Activated T-helper 17 cell treated with anti-CD3 and anti-CD28 coated beads, Interleukin-2, amount 50 U/mL, for 72 hours (primary cell): ENCODE results near the gene AKAP13. TPM values are rescaled to one million over a fixed set of nuclear protein-coding genes. Genes with fewer than 3 reads are reported as not detected.
A peak's percentile ranks its signal among the peaks of the same experiment; 100 is the strongest.

Source experiments
- ATAC-seq: fragments of 150-1000 bp; cut with Tn5 transposase; replicated peaks from 2 replicates; pipeline ENCODE4 v1.10.0; 2021; ENCODE audit warnings: mild to moderate bottlenecking, moderate library complexity
- H3K27ac Mint-ChIP-seq: one replicate; pipeline ENCODE4 v1.8.0; 2022; ENCODE audit warnings: mixed read lengths
- H3K27me3 Mint-ChIP-seq: one replicate; pipeline ENCODE4 v1.8.0; 2022; ENCODE audit warnings: mixed read lengths
- H3K36me3 Mint-ChIP-seq: one replicate; pipeline ENCODE4 v1.8.0; 2022; ENCODE audit warnings: low read depth, mild to moderate bottlenecking, mixed read lengths
- H3K4me1 Mint-ChIP-seq: one replicate; pipeline ENCODE4 v1.8.0; 2022; ENCODE audit warnings: mixed read lengths
- H3K4me3 Mint-ChIP-seq: one replicate; pipeline ENCODE4 v1.8.0; 2022; ENCODE audit warnings: mild to moderate bottlenecking, mixed read lengths
- H3K9me3 Mint-ChIP-seq: one replicate; pipeline ENCODE4 v1.8.0; 2022; ENCODE audit warnings: mixed read lengths
- total RNA-seq, 2 donors: library from RNA; stranded (reverse); gene quantifications; one replicate each; pipeline ENCODE4 v1.2.3, GENCODE V29; 2022

The AKAP13 gene
- total RNA-seq, 2 donors from 2014 or later = 95.9 to 152 TPM

DNA sequence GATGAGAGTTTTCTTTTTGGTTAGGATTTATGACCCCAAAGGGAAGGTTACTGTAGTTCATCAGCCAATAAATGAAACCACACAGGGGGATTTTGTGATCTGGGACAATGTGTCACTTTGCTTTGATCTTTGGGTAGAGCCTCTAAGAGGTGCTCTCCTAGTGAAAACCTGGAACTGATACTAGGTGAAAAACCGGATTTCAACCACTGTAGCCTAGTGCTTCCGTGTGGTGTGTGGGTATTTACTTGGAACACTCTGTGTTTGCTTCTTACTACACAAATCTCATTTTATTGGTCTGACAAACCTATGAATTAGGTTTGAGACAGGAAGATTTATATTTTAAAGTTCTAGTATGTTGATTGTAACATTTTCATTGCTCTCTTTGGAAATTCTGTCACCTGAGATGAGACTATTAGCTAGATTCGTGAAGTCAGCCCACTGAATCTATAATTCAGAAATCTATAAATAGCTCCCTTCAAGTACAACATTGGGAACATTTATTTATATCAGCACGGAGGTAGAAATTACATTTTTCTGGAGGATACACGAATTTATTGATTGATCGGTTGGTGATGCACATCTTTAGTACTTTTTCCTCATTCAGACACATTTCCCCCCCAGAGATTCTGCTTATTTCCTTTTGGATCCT, 119.8 kb downstream of the AKAP13 start:
- H3K36me3 Mint-ChIP-seq = no peaks in the 10 kb centered on the region

DNA sequence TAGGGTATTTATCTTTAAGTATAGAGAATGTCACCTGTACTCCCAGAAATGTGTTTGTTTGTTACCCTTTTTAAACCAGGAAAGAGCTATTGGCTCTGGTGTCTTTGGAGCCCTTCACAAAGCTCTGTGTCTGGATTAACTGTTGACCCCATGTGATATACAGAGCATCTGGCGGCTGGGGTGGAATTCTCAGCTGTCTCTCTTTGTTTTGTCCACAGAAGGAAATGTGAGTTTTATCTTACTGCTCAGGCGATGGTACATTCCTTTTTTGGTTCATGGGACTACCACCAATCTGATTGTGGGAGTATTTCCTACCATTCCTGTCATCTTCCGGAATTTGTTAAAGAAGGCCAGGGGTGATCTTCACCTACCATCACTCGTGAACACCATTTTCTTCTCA, 120.3 kb downstream of the AKAP13 start:
- Mint-ChIP-seq H3K4me1 (peaks cover 61% of the 10 kb centered on the region), H3K36me3 (no peaks in the 10 kb centered on the region), H3K27ac (peak overlapping the region; percentile 66), H3K9me3 (no peaks in the 10 kb centered on the region), H3K27me3 (no peaks in the 10 kb centered on the region), H3K4me3 (peak overlapping the region; percentile 66)
- ATAC-seq = no peak

More for the DNA sequence above, 119.8 kb downstream of the AKAP13 start:
- peaks cover 60% of the 10 kb centered on the region for H3K4me1 Mint-ChIP-seq
- peak overlapping the region; percentile 6 for H3K4me3 Mint-ChIP-seq
- H3K27me3 Mint-ChIP-seq = no peaks in the 10 kb centered on the region
- peak; percentile 68 for ATAC-seq
- no peaks in the 10 kb centered on the region for H3K9me3 Mint-ChIP-seq
- H3K27ac Mint-ChIP-seq = peak overlapping the region; percentile 66

DNA sequence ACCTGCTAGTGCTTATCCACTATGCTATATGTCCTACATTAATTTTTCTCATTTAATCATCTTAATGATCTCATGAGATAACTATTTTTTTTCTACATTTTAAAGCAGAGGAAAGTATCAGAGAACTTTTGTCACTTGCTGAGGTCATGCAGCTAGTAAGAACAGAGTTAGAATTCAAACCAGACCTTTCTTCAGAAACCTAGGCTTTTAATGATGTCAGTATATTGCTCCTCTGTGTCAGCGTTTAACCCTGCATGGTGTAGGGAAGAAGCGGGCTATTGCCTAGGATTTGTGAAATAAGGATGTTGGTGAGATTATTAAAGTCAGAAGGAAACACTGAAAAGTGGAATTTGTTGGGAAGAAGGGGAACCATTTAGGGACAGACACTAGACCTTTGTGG, 121.2 kb downstream of the AKAP13 start:
- Mint-ChIP-seq H3K4me1 (peaks cover 62% of the 10 kb centered on the region), H3K27ac (peak overlapping the region; percentile 66), H3K9me3 (no peaks in the 10 kb centered on the region), H3K4me3 (peak overlapping the region; percentile 66), H3K27me3 (no peaks in the 10 kb centered on the region), H3K36me3 (no peaks in the 10 kb centered on the region)
- peak; percentile 61 for ATAC-seq

DNA sequence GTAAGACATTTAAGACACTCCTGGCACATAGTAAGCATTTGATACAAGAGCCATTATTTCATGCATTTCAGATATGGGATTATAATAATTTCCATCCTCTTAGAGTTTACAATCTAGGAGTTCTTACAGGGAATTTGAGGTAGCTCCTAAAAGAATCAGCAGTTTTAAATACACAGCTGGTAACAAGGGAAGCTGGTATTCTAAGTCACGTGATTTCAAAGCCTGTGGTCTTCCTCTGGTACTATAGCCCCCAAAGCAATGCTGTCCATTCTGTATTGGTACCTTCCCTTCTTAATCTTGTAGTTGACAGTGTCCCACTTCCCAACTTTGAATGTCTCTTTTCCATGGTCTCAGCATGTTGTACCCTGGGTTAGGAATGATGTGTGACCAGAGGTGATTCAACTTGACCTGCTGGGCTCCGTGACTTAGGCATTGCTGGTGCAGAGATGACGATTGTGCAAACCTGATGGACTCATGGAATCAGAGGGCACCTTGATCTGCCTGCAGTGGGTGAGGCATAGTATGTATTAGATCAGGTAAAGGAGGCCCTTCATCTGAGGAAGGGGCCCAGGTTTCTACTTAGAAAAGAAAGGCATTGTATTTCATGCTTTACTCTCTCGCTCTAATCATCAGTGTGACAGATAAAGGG, 122.9 kb downstream of the AKAP13 start:
- Mint-ChIP-seq H3K4me1 (peaks cover 52% of the 10 kb centered on the region), H3K36me3 (no peaks in the 10 kb centered on the region), H3K4me3 (peak overlapping the region; percentile 66), H3K27ac (peak overlapping the region; percentile 64), H3K27me3 (no peaks in the 10 kb centered on the region), H3K9me3 (no peaks in the 10 kb centered on the region)
- no peak for ATAC-seq

DNA sequence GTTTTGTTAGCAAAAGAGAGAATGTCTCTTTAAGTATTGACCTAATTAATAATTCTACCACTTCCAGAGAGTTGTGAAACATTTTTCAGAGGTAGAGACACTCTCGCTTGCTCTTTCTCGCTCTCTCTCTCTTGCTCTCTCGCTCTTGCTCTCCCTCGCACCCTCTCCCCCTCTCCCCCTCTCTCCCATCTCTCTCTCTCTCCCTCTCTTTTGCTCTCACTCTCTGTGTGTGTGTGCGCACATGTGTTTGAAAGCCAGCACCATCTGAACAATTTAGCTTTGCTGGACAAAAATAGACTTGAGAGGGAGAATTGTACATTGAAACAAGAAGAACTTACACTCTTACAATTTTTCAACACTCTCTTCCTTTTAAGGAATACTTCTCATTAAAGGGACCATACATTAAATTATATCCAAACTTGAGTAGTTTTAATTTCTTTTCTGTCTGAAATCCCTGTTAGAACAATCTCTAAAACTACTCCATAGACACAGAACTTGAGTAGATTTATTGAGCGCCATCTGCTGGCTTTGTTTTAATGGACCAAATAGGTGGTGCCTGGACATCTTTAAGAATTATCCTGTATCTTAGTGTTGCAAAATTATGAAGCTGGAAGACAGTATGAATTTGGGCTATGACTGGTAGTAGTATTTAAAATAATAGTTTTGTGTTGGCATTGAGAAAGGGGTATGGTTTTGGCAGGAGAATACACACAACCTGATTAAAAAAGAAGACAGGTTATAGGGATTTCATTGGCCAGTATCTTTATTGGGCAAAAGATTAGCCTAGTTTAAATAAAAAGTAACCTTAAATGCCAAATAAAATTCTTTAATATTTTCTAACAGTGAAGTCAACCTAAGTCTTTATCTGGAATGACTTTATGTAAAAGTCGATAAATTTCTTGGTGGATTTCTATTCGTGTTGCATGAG, 124.6 kb downstream of the AKAP13 start:
- Mint-ChIP-seq H3K9me3 (no peaks in the 10 kb centered on the region), H3K27ac (peak overlapping the region; percentile 6), H3K36me3 (no peaks in the 10 kb centered on the region), H3K4me1 (peaks cover 47% of the 10 kb centered on the region), H3K4me3 (peak overlapping the region; percentile 24), H3K27me3 (no peaks in the 10 kb centered on the region)
- peak; percentile 58 for ATAC-seq

DNA sequence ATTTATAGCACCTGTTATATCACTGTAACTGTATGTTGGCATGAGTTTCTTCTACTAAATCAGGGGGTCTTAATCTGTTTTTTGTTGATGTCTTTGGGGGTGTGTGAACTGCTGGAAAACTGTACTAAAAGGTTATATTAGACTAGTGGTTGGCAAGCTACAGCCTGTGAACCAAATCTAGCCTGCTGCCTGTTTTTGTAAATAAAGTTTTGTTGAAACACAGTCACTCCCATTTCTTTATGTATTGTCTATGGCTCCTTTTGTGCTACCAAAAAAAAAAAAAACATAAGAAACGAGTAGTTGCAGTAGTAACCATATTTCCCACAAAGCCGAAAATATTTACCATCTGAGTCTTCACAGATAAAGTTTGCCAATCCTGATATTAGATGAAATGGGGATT, 126.7 kb downstream of the AKAP13 start:
- Mint-ChIP-seq H3K27ac (no peak overlapping the region), H3K4me1 (peaks cover 34% of the 10 kb centered on the region), H3K4me3 (no peak overlapping the region), H3K9me3 (no peaks in the 10 kb centered on the region), H3K36me3 (no peaks in the 10 kb centered on the region), H3K27me3 (no peaks in the 10 kb centered on the region)
- ATAC-seq = no peak

DNA sequence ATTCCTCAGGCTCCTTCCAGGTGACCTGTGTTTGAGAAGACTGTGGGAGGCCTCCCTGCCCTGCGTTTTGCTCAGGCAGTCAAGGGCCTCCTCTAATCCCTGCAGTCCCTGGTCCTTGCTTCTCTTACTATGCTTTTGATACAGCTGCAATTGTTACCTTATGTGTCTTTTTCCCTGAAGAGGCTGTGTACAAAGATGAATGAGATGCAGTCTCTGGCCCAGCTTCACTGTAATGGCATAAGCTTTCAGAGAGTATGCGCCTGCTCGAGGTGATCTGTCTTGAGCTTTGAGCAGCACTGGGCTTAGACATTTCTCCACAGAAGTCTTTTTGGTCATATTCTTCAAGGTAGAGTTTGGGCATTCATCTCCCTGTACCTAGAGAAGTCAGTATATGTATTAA, 129.6 kb downstream of the AKAP13 start:
- Mint-ChIP-seq H3K4me3 (no peak overlapping the region), H3K4me1 (peaks cover 29% of the 10 kb centered on the region), H3K36me3 (no peaks in the 10 kb centered on the region), H3K27ac (no peak overlapping the region), H3K27me3 (no peaks in the 10 kb centered on the region), H3K9me3 (no peaks in the 10 kb centered on the region)
- ATAC-seq = no peak

DNA sequence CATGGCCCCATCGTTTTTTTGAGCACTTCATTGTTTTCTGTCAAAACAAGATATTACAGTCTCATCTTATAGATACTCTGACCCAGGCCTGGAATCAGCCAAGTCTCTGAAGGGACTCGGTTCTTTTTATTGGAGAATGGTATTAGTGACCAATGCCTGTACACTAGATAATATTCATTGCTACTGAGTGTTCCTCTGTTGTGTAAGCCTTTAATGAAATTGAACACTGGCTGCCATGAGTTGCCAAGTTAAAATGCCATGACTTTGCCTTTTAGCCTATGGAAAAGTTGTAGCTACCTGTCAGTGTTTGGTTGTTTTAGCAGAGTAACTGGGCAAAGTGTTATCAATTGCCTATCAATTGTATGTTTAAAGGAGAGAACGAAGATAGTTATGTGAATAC, 134.0 kb downstream of the AKAP13 start:
- Mint-ChIP-seq H3K27ac (no peak overlapping the region), H3K4me3 (no peak overlapping the region), H3K4me1 (peaks cover 36% of the 10 kb centered on the region), H3K27me3 (no peaks in the 10 kb centered on the region), H3K9me3 (no peaks in the 10 kb centered on the region), H3K36me3 (no peaks in the 10 kb centered on the region)
- ATAC-seq = no peak

DNA sequence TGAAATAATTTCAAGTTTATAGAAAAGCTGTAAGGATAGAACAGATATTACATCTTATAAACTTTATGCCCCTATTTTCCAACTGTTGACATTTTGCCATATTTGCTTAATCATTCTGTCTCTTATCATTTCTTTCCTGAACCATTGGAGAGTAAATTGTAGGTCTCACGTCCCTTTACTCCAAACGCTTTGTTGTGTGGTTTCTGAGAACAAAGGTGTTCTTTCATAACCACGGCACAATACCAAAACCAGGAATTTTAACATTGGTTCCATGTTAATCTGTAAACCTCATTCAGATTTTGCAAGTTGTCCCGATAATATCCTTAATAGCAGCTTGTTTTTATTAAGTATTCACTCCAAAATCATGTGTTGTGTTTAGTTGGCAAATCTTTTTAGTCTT, 134.8 kb downstream of the AKAP13 start:
- peaks cover 36% of the 10 kb centered on the region for H3K4me1 Mint-ChIP-seq
- H3K36me3 Mint-ChIP-seq = no peaks in the 10 kb centered on the region
- H3K9me3 Mint-ChIP-seq = no peaks in the 10 kb centered on the region
- no peak overlapping the region for H3K27ac Mint-ChIP-seq
- H3K27me3 Mint-ChIP-seq = no peaks in the 10 kb centered on the region
- no peak for ATAC-seq
- no peak overlapping the region for H3K4me3 Mint-ChIP-seq

DNA sequence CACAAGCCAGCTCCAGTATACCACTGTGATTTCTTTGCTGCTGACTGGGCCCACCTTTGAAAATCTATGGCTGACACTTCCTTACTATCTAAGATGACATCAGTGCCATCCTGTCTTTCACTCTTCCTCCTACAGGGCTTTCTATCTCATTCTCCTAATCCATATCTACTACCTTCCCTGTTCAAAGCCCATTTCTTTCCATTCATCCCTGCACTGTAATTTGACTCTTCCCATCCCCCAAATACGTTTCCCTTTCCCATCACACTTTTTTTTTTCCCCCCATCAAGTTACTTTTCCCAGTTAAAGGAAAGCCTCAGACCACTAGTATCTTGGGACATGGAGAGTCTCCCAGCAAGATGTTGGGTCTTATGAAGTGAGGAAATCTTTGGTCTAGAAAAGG, 136.7 kb downstream of the AKAP13 start:
- ATAC-seq = no peak
- H3K36me3 Mint-ChIP-seq = peaks cover 8% of the 10 kb centered on the region
- H3K27me3 Mint-ChIP-seq = no peaks in the 10 kb centered on the region
- no peaks in the 10 kb centered on the region for H3K9me3 Mint-ChIP-seq
- peaks cover 32% of the 10 kb centered on the region for H3K4me1 Mint-ChIP-seq
- peak overlapping the region; percentile 43 for H3K27ac Mint-ChIP-seq
- no peak overlapping the region for H3K4me3 Mint-ChIP-seq

DNA sequence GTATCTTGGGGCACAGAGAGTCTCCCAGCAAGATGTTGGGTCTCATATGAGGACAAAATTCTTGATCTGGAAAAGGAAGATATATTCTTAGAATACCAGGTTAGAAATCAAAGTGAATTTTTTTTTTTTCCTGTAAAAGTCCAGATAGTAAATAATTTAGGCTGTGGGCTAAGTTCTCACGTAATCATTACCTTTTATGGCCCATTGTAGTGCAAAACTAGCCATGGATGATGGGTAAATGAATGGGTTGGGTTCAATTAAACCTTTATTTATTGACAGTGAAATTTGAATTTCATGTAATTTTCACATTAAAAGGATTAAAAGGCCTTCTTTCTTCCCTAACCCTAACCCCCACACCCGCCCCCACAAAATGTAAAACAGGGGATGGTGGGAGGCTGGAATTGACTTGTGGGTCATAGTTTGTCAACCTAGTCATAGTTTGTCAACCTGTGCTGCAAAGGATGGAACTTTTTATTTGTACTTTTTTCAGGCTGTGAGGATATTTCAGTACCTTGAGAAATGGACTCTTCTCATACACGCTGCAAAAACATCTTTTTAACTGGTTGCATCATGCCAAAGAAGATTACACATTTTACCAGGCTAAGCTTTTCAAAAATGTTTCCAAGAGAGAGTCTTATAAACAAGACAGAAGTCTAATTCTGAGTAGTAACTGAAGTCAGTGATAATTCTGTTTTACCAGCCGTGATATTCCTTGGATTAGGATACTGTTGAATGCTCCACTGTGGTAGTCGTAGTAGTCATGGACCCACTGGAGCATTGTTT, 138.8 kb downstream of the AKAP13 start:
- Mint-ChIP-seq H3K4me1 (peaks cover 37% of the 10 kb centered on the region), H3K4me3 (no peak overlapping the region), H3K9me3 (no peaks in the 10 kb centered on the region), H3K27me3 (no peaks in the 10 kb centered on the region), H3K27ac (peak overlapping the region; percentile 21), H3K36me3 (peaks cover 26% of the 10 kb centered on the region)
- ATAC-seq = no peak

DNA sequence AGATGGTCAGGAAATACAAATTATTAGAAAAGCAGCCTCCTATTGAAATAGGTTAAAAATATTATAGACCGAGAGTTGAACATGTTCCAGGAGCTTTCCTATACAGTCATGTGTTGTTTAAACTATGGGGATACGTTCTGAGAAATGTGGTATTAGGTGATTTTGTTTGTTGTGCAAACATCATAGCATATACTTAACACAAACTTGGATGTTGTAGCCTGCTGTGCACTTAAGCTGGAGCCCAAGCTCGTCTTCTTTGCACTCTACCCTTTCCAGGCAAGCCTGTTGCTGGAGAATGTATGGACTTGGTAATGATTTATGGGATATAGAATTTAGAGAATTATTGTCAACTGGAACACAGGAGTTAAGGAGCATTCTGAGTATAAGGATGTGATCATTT, 140.2 kb downstream of the AKAP13 start:
- no peak for ATAC-seq
- Mint-ChIP-seq H3K4me3 (no peak overlapping the region), H3K36me3 (peaks cover 37% of the 10 kb centered on the region), H3K4me1 (peaks cover 34% of the 10 kb centered on the region), H3K27ac (no peak overlapping the region), H3K9me3 (no peaks in the 10 kb centered on the region), H3K27me3 (no peaks in the 10 kb centered on the region)

DNA sequence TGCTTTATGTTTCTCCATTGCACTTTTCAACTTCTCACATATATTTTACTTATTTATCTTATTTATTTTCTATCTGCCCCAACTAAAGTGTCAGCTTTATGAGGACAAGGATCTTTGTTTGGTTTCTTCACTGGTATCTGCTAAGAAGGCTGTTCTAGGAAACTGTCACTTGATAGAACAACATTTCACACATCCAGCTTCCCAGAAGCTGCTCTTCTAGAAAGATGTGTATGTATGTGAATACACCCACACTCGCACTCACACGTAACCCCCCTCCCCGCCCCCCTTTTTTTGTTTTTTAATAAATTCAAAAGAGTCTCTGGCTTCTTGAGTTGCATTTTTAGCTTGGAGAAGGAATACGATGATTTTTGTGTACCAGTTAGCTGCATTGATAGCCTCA, 143.1 kb downstream of the AKAP13 start:
- H3K4me3 Mint-ChIP-seq = peak overlapping the region; percentile 36
- H3K4me1 Mint-ChIP-seq = peaks cover 19% of the 10 kb centered on the region
- ATAC-seq = no peak
- no peaks in the 10 kb centered on the region for H3K27me3 Mint-ChIP-seq
- H3K36me3 Mint-ChIP-seq = peaks cover 60% of the 10 kb centered on the region
- H3K9me3 Mint-ChIP-seq = no peaks in the 10 kb centered on the region
- peak overlapping the region; percentile 71 for H3K27ac Mint-ChIP-seq

DNA sequence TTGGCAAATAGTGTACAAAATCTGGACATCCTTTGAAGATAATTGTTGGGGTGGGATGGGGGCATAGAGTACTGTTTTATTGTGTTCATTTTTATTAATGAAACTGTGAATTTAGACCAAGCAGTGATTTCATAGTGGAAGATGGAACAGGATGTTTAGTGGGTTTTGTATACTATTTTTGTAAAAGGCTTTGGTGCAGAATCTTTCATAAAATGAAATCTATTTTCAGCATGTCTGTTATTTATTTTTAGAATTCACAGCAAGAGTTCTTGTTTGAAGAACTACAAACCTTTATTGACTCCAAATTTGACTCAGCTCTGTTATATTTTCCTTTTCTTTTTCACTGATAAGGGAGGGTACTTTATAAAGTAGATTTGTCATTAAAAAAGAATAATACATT, 145.4 kb downstream of the AKAP13 start:
- H3K4me3 Mint-ChIP-seq = no peak overlapping the region
- ATAC-seq = no peak
- H3K4me1 Mint-ChIP-seq = peaks cover 25% of the 10 kb centered on the region
- H3K36me3 Mint-ChIP-seq = peaks cover 67% of the 10 kb centered on the region
- H3K27me3 Mint-ChIP-seq = no peaks in the 10 kb centered on the region
- H3K27ac Mint-ChIP-seq = peak overlapping the region; percentile 66
- no peaks in the 10 kb centered on the region for H3K9me3 Mint-ChIP-seq
